ENCODE measurements around the gene UBE2K. TPM values are rescaled to one million over a fixed set of nuclear protein-coding genes. Genes with fewer than 3 reads are reported as not detected.

The UBE2K gene
- total RNA-seq, 1 experiment from 2014 or later: 151 TPM

DNA sequence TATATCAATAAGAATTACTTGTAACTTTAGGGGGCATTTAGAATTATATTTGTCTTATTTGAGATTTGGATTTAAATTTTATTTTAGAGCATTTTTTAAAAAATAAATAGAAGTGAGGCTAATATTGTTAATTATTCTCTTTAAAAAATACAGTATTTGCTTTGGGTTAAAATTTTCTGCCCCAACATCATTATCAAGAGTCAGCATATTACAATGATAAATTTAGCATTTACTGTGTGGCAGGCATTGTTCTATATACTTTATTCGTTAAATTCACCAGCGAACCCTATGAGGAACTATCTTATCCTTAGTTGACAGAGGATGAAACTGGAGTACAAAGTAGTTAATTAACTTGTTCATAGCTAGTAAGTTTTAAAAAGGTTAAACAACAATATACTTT, 34.0 kb downstream of the UBE2K start:
- no peak overlapping the region for H3K4me2 ChIP-seq (ENCODE audit: insufficient read depth, insufficient read length, low read length)
- H2BK12ac ChIP-seq (ENCODE audit: insufficient read length, low read depth, low read length): no peak overlapping the region
- H3T11ph ChIP-seq (ENCODE audit: low read length): no peak overlapping the region
- H4K91ac ChIP-seq (ENCODE audit: insufficient read length, low read depth, low read length): no peak overlapping the region
- no CpG with 5 or more reads among the region's 2 CpGs for WGBS (ENCODE audit: extremely low coverage, insufficient read length, low lambda C conversion rate)
- no peak for DNase-seq
- no peaks in the 10 kb centered on the region for H3K9me3 ChIP-seq (ENCODE audit: control insufficient read depth, low read depth, low read length)
- no peaks in the 10 kb centered on the region for H3K23me2 ChIP-seq (ENCODE audit: insufficient read length, low read depth, low read length, poor library complexity, severe bottlenecking)
- no peak overlapping the region for H3K4ac ChIP-seq (ENCODE audit: low read depth, low read length)
- no peaks in the 10 kb centered on the region; the same call in 1 of the 2 replicates for H3K4me1 ChIP-seq (ENCODE audit: insufficient read depth, low read length)
- no peak overlapping the region for H2AK5ac ChIP-seq (ENCODE audit: insufficient read length, low read length)
- peaks cover 18% of the 10 kb centered on the region for H3K79me1 ChIP-seq (ENCODE audit: insufficient read depth, low read depth, low read length, poor library complexity, severe bottlenecking)
- no peak overlapping the region for H3K27ac ChIP-seq (ENCODE audit: insufficient read length, low read depth, low read length)
- H3K23ac ChIP-seq (ENCODE audit: insufficient read length, low read depth, low read length): no peak overlapping the region
- H3K27me3 ChIP-seq (ENCODE audit: insufficient read depth, low read length): no peaks in the 10 kb centered on the region
- no peak overlapping the region for H4K8ac ChIP-seq (replicated peaks; ENCODE audit: insufficient read length, low read depth, low read length)
- H3K14ac ChIP-seq (ENCODE audit: insufficient read depth, low read length): no peak overlapping the region
- Mint-ChIP-seq H3K36me3 (ENCODE audit: insufficient read depth in 1 of 3, low read depth in 3 of 3) (peaks cover 2 to 19% (median 18%) of the 10 kb centered on the region in 3 experiments; a peak in 6 of 7 replicates), H3K27ac (no peak overlapping the region), H3K4me1 (peaks cover 4 to 9% of the 10 kb centered on the region in 2 experiments; a peak in 3 of 4 replicates), H3K4me3 (no peak overlapping the region), H3K9me3 (no peaks in the 10 kb centered on the region), H3K27me3 (ENCODE audit: low read depth) (no peaks in the 10 kb centered on the region)
- peaks cover 31% of the 10 kb centered on the region; the same call in 1 of the 2 replicates for H3K79me2 ChIP-seq (ENCODE audit: insufficient read depth, low read length)
- TF ChIP-seq, protein P1, sequence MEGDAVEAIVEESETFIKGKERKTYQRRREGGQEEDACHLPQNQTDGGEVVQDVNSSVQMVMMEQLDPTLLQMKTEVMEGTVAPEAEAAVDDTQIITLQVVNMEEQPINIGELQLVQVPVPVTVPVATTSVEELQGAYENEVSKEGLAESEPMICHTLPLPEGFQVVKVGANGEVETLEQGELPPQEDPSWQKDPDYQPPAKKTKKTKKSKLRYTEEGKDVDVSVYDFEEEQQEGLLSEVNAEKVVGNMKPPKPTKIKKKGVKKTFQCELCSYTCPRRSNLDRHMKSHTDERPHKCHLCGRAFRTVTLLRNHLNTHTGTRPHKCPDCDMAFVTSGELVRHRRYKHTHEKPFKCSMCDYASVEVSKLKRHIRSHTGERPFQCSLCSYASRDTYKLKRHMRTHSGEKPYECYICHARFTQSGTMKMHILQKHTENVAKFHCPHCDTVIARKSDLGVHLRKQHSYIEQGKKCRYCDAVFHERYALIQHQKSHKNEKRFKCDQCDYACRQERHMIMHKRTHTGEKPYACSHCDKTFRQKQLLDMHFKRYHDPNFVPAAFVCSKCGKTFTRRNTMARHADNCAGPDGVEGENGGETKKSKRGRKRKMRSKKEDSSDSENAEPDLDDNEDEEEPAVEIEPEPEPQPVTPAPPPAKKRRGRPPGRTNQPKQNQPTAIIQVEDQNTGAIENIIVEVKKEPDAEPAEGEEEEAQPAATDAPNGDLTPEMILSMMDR (conservative IDR thresholded peaks at IDR 0.05): no peak
- H2BK120ac ChIP-seq (ENCODE audit: low read depth, low read length, poor library complexity, severe bottlenecking): no peak overlapping the region
- H4K5ac ChIP-seq (ENCODE audit: insufficient read length, low read depth, low read length): no peak overlapping the region
- H2BK20ac ChIP-seq (ENCODE audit: low read depth, low read length, poor library complexity, severe bottlenecking): no peak overlapping the region
- no peak overlapping the region for H2BK5ac ChIP-seq (ENCODE audit: insufficient read length, low read length)
- H2BK15ac ChIP-seq (ENCODE audit: low read depth, low read length): no peak overlapping the region
- H4K20me1 ChIP-seq (ENCODE audit: control insufficient read depth, insufficient read depth, insufficient read length): no peaks in the 10 kb centered on the region
- no peak overlapping the region for H3K18ac ChIP-seq (ENCODE audit: insufficient read length, low read depth, low read length)
- H3K9ac ChIP-seq (ENCODE audit: extremely low read depth, insufficient read length, low read length): no peak overlapping the region
- no peak overlapping the region for H3K56ac ChIP-seq (ENCODE audit: insufficient read length, low read depth, low read length)
- no peak overlapping the region for H2AFZ ChIP-seq (ENCODE audit: low read length)

Measured in H9 (cell line).